Panc1 (cell line): ENCODE data around the gene DNAJB4. TPM values are rescaled to one million over a fixed set of nuclear protein-coding genes. Genes with fewer than 3 reads are reported as not detected.

Experiments
- ATAC-seq: fragments of 200-7000 bp; cut with Tn5 transposase; 2 replicates; pipeline ENCODE4 v1.9.1; 2020; ENCODE audit warnings: mild to moderate bottlenecking, moderate library complexity
- BruUV-seq: library from RNA; stranded (reverse); fragments of 400-500 nt; replicated peaks from 2 replicates; lab custom pipeline; 2021; lab: Mats Ljungman, UMichigan
- CTCF ChIA-PET: fragments of 300-600 bp; sonication (Branson Sonifier 250); formaldehyde crosslinking; loops from one replicate; lab custom pipeline; 2022; ENCODE audit warnings: antibody characterized with exemption; lab: Charles Lee
- POLR2A ChIA-PET: fragments of 300-600 bp; sonication (Branson Sonifier 250); formaldehyde crosslinking; loops from one replicate; lab custom pipeline; 2022; ENCODE audit warnings: antibody characterized with exemption; lab: Charles Lee
- DNase-seq: peaks from one replicate; pipeline ENCODE4 v3.0.0-alpha.2; 2010; ENCODE audit warnings: low read depth, low spot score
- H3K27ac ChIP-seq: 2 replicates; pipeline ENCODE4 v1.5.1; 2011; ENCODE audit warnings: mild to moderate bottlenecking, low read length, inconsistent platforms
- H3K27me3 ChIP-seq: fragments of 200-500 bp; sonication (Bioruptor generic); 2 replicates; pipeline ENCODE4 v1.6.0; 2014; ENCODE audit warnings: low read length, inconsistent platforms; ENCODE audit not compliant: control insufficient read depth, insufficient read depth
- H3K36me3 ChIP-seq: fragments of 200-500 bp; sonication (Bioruptor generic); 2 replicates; pipeline ENCODE4 v1.5.1; 2014; ENCODE audit warnings: inconsistent platforms, mild to moderate bottlenecking, low read length, moderate library complexity; ENCODE audit not compliant: control insufficient read depth, insufficient read depth
- H3K4me1 ChIP-seq: 2 replicates; pipeline ENCODE4 v1.5.1; 2011; ENCODE audit warnings: inconsistent platforms, mild to moderate bottlenecking, low read length, moderate library complexity; ENCODE audit not compliant: control insufficient read depth, insufficient read depth
- H3K4me3 ChIP-seq, 2 experiments: 2 replicates each; pipeline ENCODE4 v1.5.1; 2011 to 2012; ENCODE audit warnings: low read depth in 2 of 2, low read length in 2 of 2, mild to moderate bottlenecking in 2 of 2, inconsistent platforms in 1 of 2, moderate library complexity in 1 of 2
- H3K9me3 ChIP-seq: fragments of 200-500 bp; sonication (Bioruptor generic); 2 replicates; pipeline ENCODE4 v1.5.1; 2014; ENCODE audit warnings: low read depth, mild to moderate bottlenecking, inconsistent platforms, low read length, moderate library complexity; ENCODE audit not compliant: control insufficient read depth, insufficient read depth
- CTCF ChIP-seq: fragments of 450-650 bp; IDR thresholded peaks from 2 replicates; pipeline ENCODE4 v1.5.1; 2017; ENCODE audit warnings: mild to moderate bottlenecking
- POLR2AphosphoS5 ChIP-seq: IDR thresholded peaks from 2 replicates; pipeline ENCODE4 v1.6.1; 2012; ENCODE audit warnings: mild to moderate bottlenecking, low read depth, low read length, moderate library complexity
- REST ChIP-seq, 2 experiments: IDR thresholded peaks; 2 replicates each; pipeline ENCODE4 v1.6.1; 2011 to 2012; ENCODE audit warnings: low read depth in 2 of 2, control low read depth in 1 of 2, low read length in 1 of 2, mild to moderate bottlenecking in 1 of 2, moderate library complexity in 1 of 2; ENCODE audit not compliant: insufficient read depth in 1 of 2
- SIN3A ChIP-seq: IDR thresholded peaks from 2 replicates; pipeline ENCODE4 v1.6.1; 2012; ENCODE audit warnings: low read depth, mild to moderate bottlenecking, low read length, moderate library complexity, borderline replicate concordance; ENCODE audit not compliant: insufficient read depth
- TCF7L2 ChIP-seq: IDR thresholded peaks from 2 replicates; pipeline ENCODE4 v1.6.1; 2011; ENCODE audit warnings: mild to moderate bottlenecking, low read depth, low read length, inconsistent platforms
- in situ Hi-C: cut with HindIII; loops from 2 replicates; pipeline ENCODE4 v1.10.0; 2016; ENCODE audit warnings: low sequenced_read_pairs, low pct_unique_long_range_greater_than_20kb
- intact Hi-C: fragments of 100-400 bp; cut with micrococcal nuclease; formaldehyde crosslinking; loops from one replicate; pipeline ENCODE4 v1.10.0; 2022; ENCODE audit not compliant: unreplicated experiment
- total RNA-seq: library from RNA; stranded (reverse); gene quantifications from one replicate; pipeline ENCODE4 v1.2.1, GENCODE V29; 2021; ENCODE audit not compliant: unreplicated experiment

Gene DNAJB4
- total RNA-seq, 1 experiment from 2014 or later, result 14.9 TPM

- no peak for TF ChIP-seq SIN3A
- no peak for TF ChIP-seq REST (IDR thresholded peaks at IDR 0.05; ENCODE audit: insufficient read depth in 1 of 2, low read depth in 2 of 2, low read length in 1 of 2)
- TF ChIP-seq POLR2AphosphoS5, result no peak
- TF ChIP-seq TCF7L2, result no peak
- TF ChIP-seq CTCF, result no peak
- ChIA-PET POLR2A (interaction anchor here (0.7 kb wide), 1 partner anchor 277 kb away, joined by 13 read pairs; no protein-coding TSS in a partner anchor), CTCF (no interaction called here)
- Histone ChIP-seq H3K36me3 (peaks cover 38% of the 10 kb centered on the region), H3K4me1 (peaks cover 14% of the 10 kb centered on the region), H3K27ac (no peak overlapping the region), H3K27me3 (no peaks in the 10 kb centered on the region), H3K9me3 (no peaks in the 10 kb centered on the region), H3K4me3 (no peak overlapping the region)
- BruUV-seq, result no TSS peak
- ATAC-seq, result no peak
- intact Hi-C loops, result no loop called here
- in situ Hi-C loops, result no loop called here
- no peak for DNase-seq
These were observed 32.7 kb upstream of the DNAJB4 start for GRCh38 chr1:77972080-77972479.

GRCh38 chr1:77975386-77975785 lies 29.4 kb upstream of the DNAJB4 start:
- TF ChIP-seq REST (IDR thresholded peaks at IDR 0.05; ENCODE audit: insufficient read depth in 1 of 2, low read depth in 2 of 2, low read length in 1 of 2), result no peak
- no peak for TF ChIP-seq TCF7L2
- ATAC-seq (no peak), DNase-seq (no peak)
- ChIA-PET POLR2A (interaction anchor here (0.8 to 1.2 kb wide), 3 partner anchors 19 to 127 kb away, joined by 3 to 8 read pairs (median 5); no protein-coding TSS in a partner anchor), CTCF (no interaction called here)
- Histone ChIP-seq H3K27ac (no peak overlapping the region), H3K9me3 (no peaks in the 10 kb centered on the region), H3K27me3 (no peaks in the 10 kb centered on the region), H3K36me3 (peaks cover 19% of the 10 kb centered on the region), H3K4me1 (peaks cover 14% of the 10 kb centered on the region), H3K4me3 (peak overlapping the region; percentile 32 to 96; a peak in 3 of 4 replicates)
- intact Hi-C loops, result loop anchor here (5.0 kb wide), 1 partner anchor 137 kb away; no protein-coding TSS in a partner anchor
- BruUV-seq, result no TSS peak
- in situ Hi-C loops, result no loop called here
